B cell (primary cell): ENCODE results near the gene ATPAF1.

Experiments
- EZH2 ChIP-seq: IDR thresholded peaks from 2 replicates; pipeline ENCODE4 v1.6.1; 2012; ENCODE audit warnings: borderline replicate concordance, low read depth, mild to moderate bottlenecking, moderate library complexity, low read length; ENCODE audit not compliant: insufficient read depth, poor library complexity, severe bottlenecking
- TF ChIP-seq, protein P1 (sequence below): fragments of 200-600 bp; IDR thresholded peaks from one replicate; pipeline ENCODE4 v1.8.0; 2022; ENCODE audit warnings: antibody characterized with exemption, mild to moderate bottlenecking

GRCh38 chr1:46599059-46599970 lies 68.8 kb downstream of the ATPAF1 start:
- TF ChIP-seq, protein P1, sequence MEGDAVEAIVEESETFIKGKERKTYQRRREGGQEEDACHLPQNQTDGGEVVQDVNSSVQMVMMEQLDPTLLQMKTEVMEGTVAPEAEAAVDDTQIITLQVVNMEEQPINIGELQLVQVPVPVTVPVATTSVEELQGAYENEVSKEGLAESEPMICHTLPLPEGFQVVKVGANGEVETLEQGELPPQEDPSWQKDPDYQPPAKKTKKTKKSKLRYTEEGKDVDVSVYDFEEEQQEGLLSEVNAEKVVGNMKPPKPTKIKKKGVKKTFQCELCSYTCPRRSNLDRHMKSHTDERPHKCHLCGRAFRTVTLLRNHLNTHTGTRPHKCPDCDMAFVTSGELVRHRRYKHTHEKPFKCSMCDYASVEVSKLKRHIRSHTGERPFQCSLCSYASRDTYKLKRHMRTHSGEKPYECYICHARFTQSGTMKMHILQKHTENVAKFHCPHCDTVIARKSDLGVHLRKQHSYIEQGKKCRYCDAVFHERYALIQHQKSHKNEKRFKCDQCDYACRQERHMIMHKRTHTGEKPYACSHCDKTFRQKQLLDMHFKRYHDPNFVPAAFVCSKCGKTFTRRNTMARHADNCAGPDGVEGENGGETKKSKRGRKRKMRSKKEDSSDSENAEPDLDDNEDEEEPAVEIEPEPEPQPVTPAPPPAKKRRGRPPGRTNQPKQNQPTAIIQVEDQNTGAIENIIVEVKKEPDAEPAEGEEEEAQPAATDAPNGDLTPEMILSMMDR = no peak
- no peak for TF ChIP-seq EZH2
